ENCODE results near the gene LZTS3. TPM values are rescaled to one million over a fixed set of nuclear protein-coding genes. Genes with fewer than 3 reads are reported as not detected.
A peak's percentile ranks its signal among the peaks of the same experiment; 100 is the strongest.

The LZTS3 gene
- total RNA-seq, 2 donors from 2014 or later: 15.7 to 19.1 TPM

DNA sequence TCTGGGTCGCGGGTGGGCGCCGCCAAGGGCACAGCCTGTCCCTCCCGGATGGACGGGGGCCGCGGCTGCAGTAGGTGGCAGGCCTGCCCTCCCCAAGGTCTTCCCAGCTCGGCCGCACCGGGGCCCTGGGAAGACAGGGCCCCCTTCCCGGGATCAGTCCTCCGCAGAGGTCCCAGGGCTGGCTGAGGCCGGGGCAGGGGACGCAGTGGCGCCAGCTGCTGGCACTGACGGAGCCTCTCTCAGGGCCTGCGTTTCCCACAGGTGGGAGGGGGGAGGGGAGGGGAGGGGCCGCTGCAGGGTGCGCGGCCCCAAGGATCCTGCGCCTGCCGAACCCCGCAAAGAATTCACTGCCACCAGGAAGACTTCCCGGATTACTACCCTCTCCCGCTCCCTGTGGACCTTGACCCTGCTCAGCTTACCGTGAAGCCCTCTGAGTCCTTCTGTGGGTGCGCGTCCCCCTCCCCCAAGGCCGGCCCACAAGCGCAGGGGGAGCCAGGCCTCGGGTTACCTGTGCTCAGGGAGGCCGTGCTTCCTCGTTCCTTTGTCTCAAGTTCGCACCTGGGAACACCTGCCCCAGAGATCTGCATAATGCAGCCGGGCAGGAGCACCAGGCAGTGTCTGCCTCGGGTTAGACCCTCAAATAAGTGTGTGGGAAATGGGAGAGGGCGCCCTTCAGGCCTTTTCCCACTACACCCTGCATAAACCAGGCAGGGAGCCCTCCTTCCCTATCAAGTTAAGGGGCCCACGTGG is 5.1 kb downstream of the LZTS3 start:
- H3K4me3 Mint-ChIP-seq: no peak overlapping the region
- no peak overlapping the region for H3K27ac Mint-ChIP-seq
- no peak for DNase-seq
- H3K9me3 ChIP-seq (ENCODE audit: control insufficient read depth, low read length, poor library complexity, severe bottlenecking): no peaks in the 10 kb centered on the region
- H3K36me3 Mint-ChIP-seq (ENCODE audit: low read depth): no peaks in the 10 kb centered on the region
- H3K27me3 Mint-ChIP-seq: peaks cover 27% of the 10 kb centered on the region
- H3K4me1 Mint-ChIP-seq: peaks cover 15% of the 10 kb centered on the region
- no peak for ATAC-seq

DNA sequence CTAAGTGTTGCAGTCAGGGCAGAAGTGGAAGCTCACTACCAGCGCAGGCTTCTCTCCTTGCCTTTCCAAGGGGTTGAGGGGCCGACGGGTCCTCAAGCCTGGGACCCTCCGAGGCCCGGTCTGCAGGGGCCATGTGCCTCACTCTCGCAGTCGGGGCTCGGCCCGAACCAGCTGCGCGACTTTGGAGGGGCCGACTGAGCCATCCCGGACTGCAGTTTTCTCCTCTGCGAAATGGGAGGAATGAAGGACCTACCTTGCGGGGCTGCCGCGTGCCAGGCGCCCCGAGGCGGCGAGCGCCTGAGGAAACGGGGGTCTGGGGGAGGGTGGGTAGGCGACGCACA is 5.6 kb downstream of the LZTS3 start:
- H3K9me3 ChIP-seq (ENCODE audit: control insufficient read depth, low read length, poor library complexity, severe bottlenecking): no peaks in the 10 kb centered on the region
- no peak for DNase-seq
- Mint-ChIP-seq H3K27ac (peak overlapping the region; percentile 65), H3K4me3 (no peak overlapping the region), H3K27me3 (peaks cover 27% of the 10 kb centered on the region), H3K4me1 (peaks cover 14% of the 10 kb centered on the region), H3K36me3 (ENCODE audit: low read depth) (no peaks in the 10 kb centered on the region)
- ATAC-seq: no peak

- Mint-ChIP-seq H3K36me3 (ENCODE audit: low read depth) (no peaks in the 10 kb centered on the region), H3K27me3 (peaks cover 20% of the 10 kb centered on the region), H3K27ac (peak overlapping the region; percentile 65), H3K4me1 (peaks cover 10% of the 10 kb centered on the region), H3K4me3 (no peak overlapping the region)
- DNase-seq: no peak
- ATAC-seq: no peak
- no peaks in the 10 kb centered on the region for H3K9me3 ChIP-seq (ENCODE audit: control insufficient read depth, low read length, poor library complexity, severe bottlenecking)
These were observed 6.4 kb downstream of the LZTS3 start for GRCh38 chr20:3166913-3167342.

DNA sequence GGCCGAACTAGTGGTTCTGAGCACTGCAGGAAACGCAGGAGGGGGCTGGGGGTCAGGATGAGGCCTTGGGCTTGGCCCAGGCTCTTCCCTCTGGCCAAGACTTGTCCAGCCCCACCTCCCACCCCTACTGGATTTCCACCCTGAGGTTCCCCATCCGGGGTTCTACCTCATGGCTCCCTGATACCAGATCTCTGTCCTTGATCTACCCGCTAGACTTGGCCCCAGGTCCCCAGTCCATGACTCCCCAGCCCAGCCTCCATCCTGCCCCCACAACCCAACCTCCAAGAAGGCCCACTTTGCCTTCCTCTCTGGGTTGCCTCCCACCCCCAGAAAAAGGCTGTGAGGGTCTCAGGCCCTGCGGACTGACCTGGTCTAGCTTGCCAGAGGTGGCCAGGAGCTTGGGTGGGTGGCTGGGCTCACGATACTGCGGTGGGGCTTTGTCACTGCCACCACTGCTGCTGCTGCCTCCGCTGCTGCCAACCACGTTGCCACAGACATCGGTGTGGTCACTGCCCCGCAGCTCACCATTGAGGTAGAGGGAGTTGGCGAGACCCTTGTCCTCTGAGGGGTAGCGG is 6.9 kb downstream of the LZTS3 start:
- ATAC-seq (no peak), DNase-seq (no peak)
- H3K27me3 Mint-ChIP-seq: peaks cover 18% of the 10 kb centered on the region
- H3K36me3 Mint-ChIP-seq (ENCODE audit: low read depth): no peaks in the 10 kb centered on the region
- H3K27ac Mint-ChIP-seq: no peak overlapping the region
- H3K4me1 Mint-ChIP-seq: peaks cover 10% of the 10 kb centered on the region
- H3K4me3 Mint-ChIP-seq: no peak overlapping the region
- H3K9me3 ChIP-seq (ENCODE audit: control insufficient read depth, low read length, poor library complexity, severe bottlenecking): no peaks in the 10 kb centered on the region

GRCh38 chr20:3165473-3166337 is 7.6 kb downstream of the LZTS3 start:
- ATAC-seq: no peak

DNA sequence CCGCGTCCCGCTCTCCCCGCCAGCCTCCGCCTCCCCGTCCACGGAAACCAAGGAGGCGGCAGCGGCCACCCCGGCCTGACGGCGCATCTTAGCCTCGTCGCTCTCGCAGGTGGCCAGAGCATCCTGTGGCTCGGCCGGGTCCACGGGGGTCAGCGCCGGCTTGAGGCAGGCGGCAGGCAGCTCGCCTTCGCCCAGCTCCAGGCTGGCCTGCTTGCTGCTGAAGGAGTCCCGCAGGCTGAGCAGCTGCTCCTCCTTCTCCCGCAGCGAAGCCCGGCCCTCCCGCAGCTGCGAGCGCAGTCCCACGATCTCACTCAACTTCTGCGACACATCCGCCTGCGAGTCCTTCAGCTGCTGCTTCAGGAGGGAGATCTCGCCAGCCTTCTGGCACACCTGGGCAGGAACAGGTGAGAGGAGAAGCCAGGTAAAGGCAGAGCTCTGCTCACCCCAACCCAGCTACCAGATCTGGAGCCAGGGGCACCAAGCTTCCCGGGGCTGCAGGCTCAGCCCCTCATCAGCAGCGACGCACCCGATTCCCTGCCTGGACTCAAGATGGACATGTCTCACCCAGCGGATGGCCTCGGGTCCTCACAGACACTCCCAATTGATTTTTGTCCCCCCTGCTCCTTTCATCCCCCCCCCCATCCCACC is 8.5 kb downstream of the LZTS3 start:
- Mint-ChIP-seq H3K27ac (no peak overlapping the region), H3K36me3 (ENCODE audit: low read depth) (no peaks in the 10 kb centered on the region), H3K27me3 (peaks cover 18% of the 10 kb centered on the region), H3K4me1 (peaks cover 8% of the 10 kb centered on the region), H3K4me3 (peak overlapping the region; percentile 33)
- DNase-seq (no peak), ATAC-seq (no peak)
- no peaks in the 10 kb centered on the region for H3K9me3 ChIP-seq (ENCODE audit: control insufficient read depth, low read length, poor library complexity, severe bottlenecking)

More at GRCh38 chr20:3165473-3166337, 7.6 kb downstream of the LZTS3 start:
- no peaks in the 10 kb centered on the region for H3K9me3 ChIP-seq (ENCODE audit: control insufficient read depth, low read length, poor library complexity, severe bottlenecking)
- no peak for DNase-seq
- Mint-ChIP-seq H3K4me1 (peaks cover 9% of the 10 kb centered on the region), H3K4me3 (peak overlapping the region; percentile 76), H3K27ac (no peak overlapping the region), H3K36me3 (ENCODE audit: low read depth) (no peaks in the 10 kb centered on the region), H3K27me3 (peaks cover 18% of the 10 kb centered on the region)

GRCh38 chr20:3164043-3164762 is 9.1 kb downstream of the LZTS3 start:
- ATAC-seq (no peak), DNase-seq (no peak)
- H3K36me3 Mint-ChIP-seq (ENCODE audit: low read depth): no peaks in the 10 kb centered on the region
- peak overlapping the region; percentile 57 for H3K27ac Mint-ChIP-seq
- H3K4me3 Mint-ChIP-seq: peak overlapping the region; percentile 55
- peaks cover 15% of the 10 kb centered on the region for H3K27me3 Mint-ChIP-seq
- peaks cover 11% of the 10 kb centered on the region for H3K4me1 Mint-ChIP-seq
- no peaks in the 10 kb centered on the region for H3K9me3 ChIP-seq (ENCODE audit: control insufficient read depth, low read length, poor library complexity, severe bottlenecking)

GRCh38 chr20:3163099-3164042 is 10.0 kb downstream of the LZTS3 start:
- Mint-ChIP-seq H3K27me3 (peaks cover 7% of the 10 kb centered on the region), H3K27ac (peak overlapping the region; percentile 57), H3K36me3 (ENCODE audit: low read depth) (no peaks in the 10 kb centered on the region), H3K4me3 (peak overlapping the region; percentile 55), H3K4me1 (peaks cover 14% of the 10 kb centered on the region)
- ATAC-seq (no peak), DNase-seq (no peak)
- H3K9me3 ChIP-seq (ENCODE audit: control insufficient read depth, low read length, poor library complexity, severe bottlenecking): no peaks in the 10 kb centered on the region

DNA sequence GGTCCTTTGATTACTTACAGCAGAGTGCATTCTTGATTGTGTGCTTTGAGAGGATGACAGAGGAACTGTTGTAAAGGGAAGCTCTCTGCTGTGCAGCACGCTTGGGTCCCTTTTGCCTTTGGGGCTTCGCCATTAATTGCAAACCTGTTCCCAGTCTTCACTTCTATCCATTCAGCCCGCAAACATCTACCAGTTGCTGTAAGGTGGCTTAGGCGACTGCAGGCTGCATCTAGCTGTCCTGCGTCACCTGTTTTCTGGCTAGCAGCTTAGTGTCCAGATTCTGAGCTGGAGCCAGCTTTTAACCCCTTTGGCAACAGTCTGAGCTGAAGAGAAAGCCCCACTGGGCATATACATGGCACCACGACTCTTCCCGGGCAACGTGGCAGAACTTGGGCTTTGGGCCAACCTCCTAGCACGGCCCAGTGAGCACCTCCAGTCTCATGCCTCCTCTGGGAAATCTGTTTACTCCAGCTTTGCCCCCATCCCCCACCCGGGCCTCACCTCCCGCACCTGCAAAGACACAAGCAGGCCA is 11.2 kb downstream of the LZTS3 start:
- H3K27ac Mint-ChIP-seq: no peak overlapping the region
- H3K27me3 Mint-ChIP-seq: no peaks in the 10 kb centered on the region
- ATAC-seq (no peak), DNase-seq (no peak)
- no peaks in the 10 kb centered on the region for H3K9me3 ChIP-seq (ENCODE audit: control insufficient read depth, low read length, poor library complexity, severe bottlenecking)
- peaks cover 24% of the 10 kb centered on the region for H3K4me1 Mint-ChIP-seq
- no peak overlapping the region for H3K4me3 Mint-ChIP-seq
- H3K36me3 Mint-ChIP-seq (ENCODE audit: low read depth): no peaks in the 10 kb centered on the region

- no peaks in the 10 kb centered on the region for H3K9me3 ChIP-seq (ENCODE audit: control insufficient read depth, low read length, poor library complexity, severe bottlenecking)
- no peak overlapping the region for H3K4me3 Mint-ChIP-seq
- H3K36me3 Mint-ChIP-seq (ENCODE audit: low read depth): no peaks in the 10 kb centered on the region
- no peaks in the 10 kb centered on the region for H3K27me3 Mint-ChIP-seq
- no peak for ATAC-seq
- DNase-seq: no peak
- peaks cover 30% of the 10 kb centered on the region for H3K4me1 Mint-ChIP-seq
- no peak overlapping the region for H3K27ac Mint-ChIP-seq
These were observed 11.9 kb downstream of the LZTS3 start for GRCh38 chr20:3161316-3162079.

DNA sequence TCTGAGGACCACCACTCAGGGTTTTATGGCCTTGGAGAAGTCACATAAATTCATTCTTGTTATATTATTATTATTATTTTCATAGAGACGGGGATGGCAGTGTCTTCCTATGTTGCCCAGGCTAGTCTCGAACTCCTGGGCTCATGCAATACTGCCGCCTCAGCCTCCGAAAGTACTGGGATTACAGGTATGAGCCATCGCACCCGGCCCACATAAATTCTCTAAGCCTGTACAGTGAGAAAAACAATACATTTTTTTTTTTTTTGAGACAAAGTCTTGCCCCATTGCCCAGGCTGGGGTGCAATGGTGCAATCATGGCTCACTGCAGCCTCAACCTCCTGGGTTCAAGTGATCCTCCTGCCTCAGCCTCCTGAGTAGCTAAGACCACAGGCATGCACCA is 12.9 kb downstream of the LZTS3 start:
- H3K4me1 Mint-ChIP-seq: peaks cover 37% of the 10 kb centered on the region

More for the DNA sequence above, 12.9 kb downstream of the LZTS3 start:
- ATAC-seq: no peak
- no peak for DNase-seq
- H3K36me3 Mint-ChIP-seq (ENCODE audit: low read depth): no peaks in the 10 kb centered on the region
- no peaks in the 10 kb centered on the region for H3K9me3 ChIP-seq (ENCODE audit: control insufficient read depth, low read length, poor library complexity, severe bottlenecking)
- H3K27me3 Mint-ChIP-seq: no peaks in the 10 kb centered on the region
- peak overlapping the region; percentile 96 for H3K27ac Mint-ChIP-seq
- H3K4me3 Mint-ChIP-seq: peak overlapping the region; percentile 21
